GM23338 (cell line): Measurements from ENCODE around the gene IFITM1. TPM values are rescaled to one million over a fixed set of nuclear protein-coding genes. Genes with fewer than 3 reads are reported as not detected.

Experiments
- ATAC-seq: fragments of 200-7000 bp; cut with Tn5 transposase; 3 replicates; pipeline ENCODE4 v1.9.1; 2020
- DNase-seq: peaks from one replicate; pipeline ENCODE4 v3.0.0-alpha.2; 2015; ENCODE audit warnings: low spot score
- H2AFZ ChIP-seq: fragments of 200-600 bp; sonication (generic); 2 replicates; pipeline ENCODE4 v1.8.0; 2016; ENCODE audit warnings: antibody characterized with exemption, mild to moderate bottlenecking, moderate library complexity
- H3F3A ChIP-seq: fragments of 200-600 bp; sonication (generic); replicated peaks from 2 replicates; pipeline ENCODE4 v1.8.0; 2017; ENCODE audit warnings: antibody characterized with exemption, mixed run types, low read depth
- H3K27ac ChIP-seq: fragments of 200-600 bp; sonication (generic); 2 replicates; pipeline ENCODE4 v1.6.1; 2016; ENCODE audit warnings: low read depth
- H3K27me3 ChIP-seq: fragments of 200-600 bp; sonication (generic); 2 replicates; pipeline ENCODE4 v1.8.0; 2016; ENCODE audit warnings: mild to moderate bottlenecking, mixed run types, moderate library complexity; ENCODE audit not compliant: insufficient read depth
- H3K36me3 ChIP-seq: fragments of 200-600 bp; sonication (generic); 2 replicates; pipeline ENCODE4 v1.8.0; 2016; ENCODE audit warnings: mild to moderate bottlenecking; ENCODE audit not compliant: insufficient read depth
- H3K4me1 ChIP-seq: fragments of 200-600 bp; sonication (generic); 2 replicates; pipeline ENCODE4 v1.8.0; 2016; ENCODE audit warnings: mild to moderate bottlenecking, moderate library complexity; ENCODE audit not compliant: insufficient read depth
- H3K4me2 ChIP-seq: fragments of 200-600 bp; sonication (generic); 2 replicates; pipeline ENCODE4 v1.7.1; 2017; ENCODE audit warnings: mixed run types
- H3K4me3 ChIP-seq: fragments of 200-600 bp; sonication (generic); 2 replicates; pipeline ENCODE4 v1.6.1; 2016; ENCODE audit warnings: mixed run types
- H3K79me2 ChIP-seq: fragments of 200-600 bp; sonication (generic); replicated peaks from 2 replicates; pipeline ENCODE4 v1.8.0; 2017; ENCODE audit warnings: mild to moderate bottlenecking; ENCODE audit not compliant: insufficient read depth
- H3K9me2 ChIP-seq: fragments of 200-600 bp; sonication (generic); 2 replicates; pipeline ENCODE4 v1.8.0; 2017; ENCODE audit not compliant: insufficient read depth
- H4K20me1 ChIP-seq: fragments of 200-600 bp; sonication (generic); replicated peaks from 2 replicates; pipeline ENCODE4 v1.8.0; 2017; ENCODE audit warnings: mild to moderate bottlenecking; ENCODE audit not compliant: insufficient read depth
- H3K27ac Mint-ChIP-seq: 2 replicates; pipeline ENCODE4 v1.8.0; 2020; ENCODE audit warnings: inconsistent platforms, mild to moderate bottlenecking, moderate library complexity, mixed read lengths
- H3K27me3 Mint-ChIP-seq: 3 replicates; pipeline ENCODE4 v1.8.0; 2022; ENCODE audit warnings: low read depth, mild to moderate bottlenecking, moderate library complexity, mixed read lengths, inconsistent platforms; ENCODE audit not compliant: insufficient read depth, poor library complexity
- H3K36me3 Mint-ChIP-seq: 3 replicates; pipeline ENCODE4 v1.8.0; 2021; ENCODE audit warnings: low read depth, mild to moderate bottlenecking, inconsistent platforms, moderate library complexity, mixed read lengths
- H3K4me1 Mint-ChIP-seq: 3 replicates; pipeline ENCODE4 v1.8.0; 2020; ENCODE audit warnings: mild to moderate bottlenecking, inconsistent platforms, mixed read lengths
- H3K4me3 Mint-ChIP-seq: 3 replicates; pipeline ENCODE4 v1.8.0; 2021; ENCODE audit warnings: moderate library complexity, mild to moderate bottlenecking, inconsistent platforms, mixed read lengths
- H3K9me3 Mint-ChIP-seq: 3 replicates; pipeline ENCODE4 v1.8.0; 2020; ENCODE audit warnings: moderate library complexity, mild to moderate bottlenecking, inconsistent platforms, mixed read lengths
- CREB1 ChIP-seq: fragments of 250-450 bp; sonication (Bioruptor Pico); IDR thresholded peaks from 2 replicates; pipeline ENCODE4 v1.5.0; 2020; ENCODE audit warnings: low read depth, mild to moderate bottlenecking, moderate library complexity
- CTCF ChIP-seq, 2 experiments: fragments of 200-600 bp in 1 of 2; sonication (generic) in 1 of 2; conservative IDR thresholded peaks; 2 replicates each; pipeline versions ENCODE4 v1.5.1 to v1.6.1; 2016 to 2017; ENCODE audit warnings: antibody characterized with exemption in 2 of 2, low read depth in 2 of 2, mild to moderate bottlenecking in 2 of 2, moderate library complexity in 1 of 2
- ETS1 ChIP-seq: IDR thresholded peaks from 2 replicates; pipeline ENCODE4 v1.6.1; 2016; ENCODE audit warnings: antibody characterized with exemption
- EZH2phosphoT487 ChIP-seq: fragments of 200-600 bp; sonication (generic); IDR thresholded peaks from one replicate; pipeline ENCODE4 v1.8.1; 2018; ENCODE audit warnings: antibody characterized with exemption; ENCODE audit not compliant: unreplicated experiment
- JUNB ChIP-seq: IDR thresholded peaks from one replicate; pipeline ENCODE4 v1.6.1; 2016; ENCODE audit warnings: antibody characterized with exemption; ENCODE audit not compliant: unreplicated experiment
- NANOG ChIP-seq: IDR thresholded peaks from 2 replicates; pipeline ENCODE4 v1.6.1; 2016; ENCODE audit warnings: antibody characterized with exemption, borderline replicate concordance
- POLR2AphosphoS5 ChIP-seq: IDR thresholded peaks from 2 replicates; pipeline ENCODE4 v1.6.1; 2016; ENCODE audit warnings: antibody characterized with exemption, low read depth
- STAT1 ChIP-seq: IDR thresholded peaks from one replicate; pipeline ENCODE4 v1.6.1; 2016; ENCODE audit warnings: antibody characterized with exemption; ENCODE audit not compliant: unreplicated experiment
- polyA plus RNA-seq: library from polyadenylated mRNA; unstranded; fragments of >200 nt; fragmentation: Nextera tagmentation; extraction: Ambion mirVana; gene quantifications from 2 replicates; pipeline ENCODE4 v1.2.1, GENCODE V29; 2016
- total RNA-seq: library from RNA; depleted of rRNA; stranded (reverse); fragments of >200 nt; shearing (Covaris generic); gene quantifications from 2 replicates; pipeline ENCODE4 v1.2.3, GENCODE V29; 2014
- TF ChIP-seq, protein P1 (sequence below): IDR thresholded peaks from one replicate; pipeline ENCODE4 v1.6.1; 2018; ENCODE audit warnings: antibody characterized with exemption; ENCODE audit not compliant: unreplicated experiment

The IFITM1 gene
- total and polyA plus RNA-seq, 2 experiments from 2014 or later = 396 to 1,194 TPM

GRCh38 chr11:304061-304506, 9.8 kb upstream of the IFITM1 start (continued):
- no peak for TF ChIP-seq CTCF (conservative IDR thresholded peaks at IDR 0.05; ENCODE audit: low read depth in 2 of 2)

DNA sequence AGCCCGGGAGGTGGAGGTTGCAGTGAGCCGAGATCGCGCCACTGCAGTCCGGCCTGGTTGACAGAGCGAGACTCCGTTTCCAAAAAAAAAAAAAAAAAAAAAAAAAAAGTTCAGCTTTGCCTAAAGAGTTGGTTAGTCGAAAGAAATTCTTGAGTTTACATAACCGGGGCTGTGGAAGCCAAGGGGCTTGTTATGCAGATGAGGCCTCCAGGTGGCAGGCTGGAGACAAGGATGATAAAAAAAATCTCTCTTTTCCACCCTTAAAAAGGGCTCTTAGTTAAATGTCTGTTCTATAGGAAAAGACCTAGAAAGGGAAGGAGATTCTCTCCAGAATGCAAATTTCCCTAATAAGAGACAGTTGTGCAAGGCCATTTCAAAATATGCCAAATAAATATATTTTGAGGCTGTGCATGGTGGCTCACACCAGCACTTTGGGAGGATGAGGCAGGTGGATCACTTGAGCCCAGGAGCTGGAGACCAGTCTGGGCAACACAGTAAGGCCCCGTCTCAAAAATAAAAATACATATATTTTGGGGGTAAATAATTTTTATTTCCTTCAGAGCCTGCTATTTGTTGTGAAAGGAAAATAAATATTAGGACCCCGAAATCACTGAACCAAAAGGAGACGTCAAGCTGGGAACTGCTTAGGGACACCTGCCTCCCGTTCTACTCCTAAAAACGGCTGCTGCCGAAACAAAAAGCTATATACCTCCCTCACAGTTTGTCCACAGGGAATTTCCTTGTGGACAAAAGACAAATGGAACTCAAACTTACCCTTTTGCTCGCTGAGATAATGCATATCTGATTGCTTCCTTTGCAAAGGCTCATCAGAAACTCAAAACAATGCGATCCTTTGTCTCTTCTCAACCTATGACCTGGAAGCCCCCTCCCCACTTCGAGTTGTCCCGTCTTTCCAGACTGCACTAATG, 8.7 kb upstream of the IFITM1 start:
- H3K27me3 Mint-ChIP-seq = peaks cover 42% of the 10 kb centered on the region
- H3K4me2 ChIP-seq = peak overlapping the region; percentile 66
- H3K4me3 Mint-ChIP-seq = peak overlapping the region; percentile 56
- no peak overlapping the region for H2AFZ ChIP-seq
- peaks cover 12% of the 10 kb centered on the region for H3K79me2 ChIP-seq
- H3K4me3 ChIP-seq = peak overlapping the region; percentile 34
- peaks cover 67% of the 10 kb centered on the region for H3K4me1 Mint-ChIP-seq
- H4K20me1 ChIP-seq = no peaks in the 10 kb centered on the region
- H3K27ac Mint-ChIP-seq = peak overlapping the region; percentile 90
- H3K27ac ChIP-seq = peak overlapping the region; percentile 96
- no peaks in the 10 kb centered on the region for H3K9me2 ChIP-seq
- H3F3A ChIP-seq = peaks cover 31% of the 10 kb centered on the region
- DNase-seq = peak; percentile 94
- H3K9me3 Mint-ChIP-seq = peaks cover 7% of the 10 kb centered on the region
- peaks cover 71% of the 10 kb centered on the region for H3K4me1 ChIP-seq
- no peaks in the 10 kb centered on the region for H3K36me3 ChIP-seq
- ATAC-seq = peak; percentile 25
- H3K36me3 Mint-ChIP-seq = peaks cover 16% of the 10 kb centered on the region
- no peaks in the 10 kb centered on the region for H3K27me3 ChIP-seq
- TF ChIP-seq ETS1 (no peak), STAT1 (no peak), NANOG (peak; percentile 58; the same call in 1 of the 2 replicates), EZH2phosphoT487 (no peak), POLR2AphosphoS5 (no peak), JUNB (no peak), CREB1 (CRISPR knock-in tag) (0 out of 2 replicates have a peak, but pooled peaks have one; percentile 12), CTCF (conservative IDR thresholded peaks at IDR 0.05; ENCODE audit: low read depth in 2 of 2) (peak; percentile 43 to 48)
- TF ChIP-seq, protein P1, sequence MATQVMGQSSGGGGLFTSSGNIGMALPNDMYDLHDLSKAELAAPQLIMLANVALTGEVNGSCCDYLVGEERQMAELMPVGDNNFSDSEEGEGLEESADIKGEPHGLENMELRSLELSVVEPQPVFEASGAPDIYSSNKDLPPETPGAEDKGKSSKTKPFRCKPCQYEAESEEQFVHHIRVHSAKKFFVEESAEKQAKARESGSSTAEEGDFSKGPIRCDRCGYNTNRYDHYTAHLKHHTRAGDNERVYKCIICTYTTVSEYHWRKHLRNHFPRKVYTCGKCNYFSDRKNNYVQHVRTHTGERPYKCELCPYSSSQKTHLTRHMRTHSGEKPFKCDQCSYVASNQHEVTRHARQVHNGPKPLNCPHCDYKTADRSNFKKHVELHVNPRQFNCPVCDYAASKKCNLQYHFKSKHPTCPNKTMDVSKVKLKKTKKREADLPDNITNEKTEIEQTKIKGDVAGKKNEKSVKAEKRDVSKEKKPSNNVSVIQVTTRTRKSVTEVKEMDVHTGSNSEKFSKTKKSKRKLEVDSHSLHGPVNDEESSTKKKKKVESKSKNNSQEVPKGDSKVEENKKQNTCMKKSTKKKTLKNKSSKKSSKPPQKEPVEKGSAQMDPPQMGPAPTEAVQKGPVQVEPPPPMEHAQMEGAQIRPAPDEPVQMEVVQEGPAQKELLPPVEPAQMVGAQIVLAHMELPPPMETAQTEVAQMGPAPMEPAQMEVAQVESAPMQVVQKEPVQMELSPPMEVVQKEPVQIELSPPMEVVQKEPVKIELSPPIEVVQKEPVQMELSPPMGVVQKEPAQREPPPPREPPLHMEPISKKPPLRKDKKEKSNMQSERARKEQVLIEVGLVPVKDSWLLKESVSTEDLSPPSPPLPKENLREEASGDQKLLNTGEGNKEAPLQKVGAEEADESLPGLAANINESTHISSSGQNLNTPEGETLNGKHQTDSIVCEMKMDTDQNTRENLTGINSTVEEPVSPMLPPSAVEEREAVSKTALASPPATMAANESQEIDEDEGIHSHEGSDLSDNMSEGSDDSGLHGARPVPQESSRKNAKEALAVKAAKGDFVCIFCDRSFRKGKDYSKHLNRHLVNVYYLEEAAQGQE = no peak
